HEK293 (cell line): ENCODE data around the gene ABHD12B.
"Not testable (repeated sequence)": the region's sequence is repeated elsewhere in the genome, so short reads cannot be mapped to it uniquely, and the experiment has no call there.

Source experiments
- CTCF ChIA-PET: fragments of 350-600 bp; formaldehyde crosslinking; extraction: SDS; loops from one replicate; lab custom pipeline; 2021; ENCODE audit warnings: antibody characterized with exemption; lab: Yijun Ruan, JAX
- POLR2A ChIA-PET: fragments of 300-600 bp; formaldehyde crosslinking; extraction: SDS; loops from one replicate; lab custom pipeline; 2020; ENCODE audit warnings: antibody characterized with exemption, inconsistent platforms; lab: Yijun Ruan, JAX
- H3K27ac ChIP-seq: fragments of 200-500 bp; sonication (Bioruptor generic); 2 replicates; pipeline ENCODE4 v1.5.1; 2014; ENCODE audit warnings: low read depth, low read length, control low read depth, inconsistent platforms; ENCODE audit errors: extremely low read depth
- H3K36me3 ChIP-seq, 2 experiments: fragments of 200-500 bp in 1 of 2; sonication (Bioruptor generic) in 1 of 2; 1 replicate in 1 of 2; 2 replicates in 1 of 2; pipeline ENCODE4 v1.5.1; 2014 to 2017; ENCODE audit warnings: inconsistent platforms in 2 of 2, low read length in 2 of 2; ENCODE audit not compliant: control insufficient read depth in 2 of 2, insufficient read depth in 1 of 2
- H3K4me1 ChIP-seq: fragments of 200-500 bp; sonication (Bioruptor generic); 2 replicates; pipeline ENCODE4 v1.5.1; 2014; ENCODE audit warnings: mild to moderate bottlenecking, low read length, inconsistent platforms; ENCODE audit not compliant: control insufficient read depth, insufficient read depth
- H3K4me3 ChIP-seq: 2 replicates; pipeline ENCODE4 v1.5.1; 2011; ENCODE audit warnings: low read depth, mild to moderate bottlenecking, control low read depth, low read length, moderate library complexity
- H3K9me3 ChIP-seq: fragments of 200-500 bp; sonication (Bioruptor generic); 2 replicates; pipeline ENCODE4 v1.5.1; 2014; ENCODE audit warnings: low read depth, low read length, inconsistent platforms; ENCODE audit not compliant: control insufficient read depth, insufficient read depth
- GLI2 ChIP-seq: fragments of 450-650 bp; formaldehyde crosslinking; IDR thresholded peaks from 2 replicates; pipeline ENCODE4; 2017; ENCODE audit warnings: missing biosample characterization, missing genetic modification characterization, low read depth, borderline replicate concordance
- REPIN1 ChIP-seq: fragments of 450-650 bp; formaldehyde crosslinking; IDR thresholded peaks from 2 replicates; pipeline ENCODE4 v1.5.1; 2017; ENCODE audit warnings: missing biosample characterization, missing genetic modification characterization, low read depth
- SCRT1 ChIP-seq: fragments of 450-650 bp; formaldehyde crosslinking; IDR thresholded peaks from 2 replicates; pipeline ENCODE4 v1.5.1; 2016; ENCODE audit warnings: missing biosample characterization, missing genetic modification characterization, borderline replicate concordance
- SCRT2 ChIP-seq: fragments of 450-650 bp; formaldehyde crosslinking; IDR thresholded peaks from 2 replicates; pipeline ENCODE4 v1.5.1; 2016; ENCODE audit warnings: missing biosample characterization, missing genetic modification characterization
- YY1 ChIP-seq: fragments of 450-650 bp; formaldehyde crosslinking; IDR thresholded peaks from 2 replicates; pipeline ENCODE4 v1.5.1; 2018; ENCODE audit warnings: missing biosample characterization, missing genetic modification characterization
- ZFP41 ChIP-seq: fragments of 450-650 bp; formaldehyde crosslinking; IDR thresholded peaks from 2 replicates; pipeline ENCODE4 v1.5.1; 2016; ENCODE audit warnings: missing biosample characterization, missing genetic modification characterization, borderline replicate concordance
- ZNF133 ChIP-seq: fragments of 450-650 bp; formaldehyde crosslinking; IDR thresholded peaks from 2 replicates; pipeline ENCODE4 v1.5.1; 2016; ENCODE audit warnings: missing biosample characterization, missing genetic modification characterization
- ZNF140 ChIP-seq: fragments of 450-650 bp; formaldehyde crosslinking; IDR thresholded peaks from 2 replicates; pipeline ENCODE4 v1.5.1; 2016; ENCODE audit warnings: missing biosample characterization, missing genetic modification characterization
- ZNF19 ChIP-seq: fragments of 450-650 bp; formaldehyde crosslinking; IDR thresholded peaks from 2 replicates; pipeline ENCODE4; 2016; ENCODE audit warnings: missing biosample characterization, missing genetic modification characterization, low read depth
- ZNF311 ChIP-seq: fragments of 450-650 bp; formaldehyde crosslinking; IDR thresholded peaks from 2 replicates; pipeline ENCODE4 v1.5.1; 2017; ENCODE audit warnings: missing biosample characterization, missing genetic modification characterization, borderline replicate concordance
- ZNF335 ChIP-seq: fragments of 450-650 bp; formaldehyde crosslinking; conservative IDR thresholded peaks from 2 replicates; pipeline ENCODE4 v1.5.1; 2016; ENCODE audit warnings: missing biosample characterization, missing genetic modification characterization
- ZNF571 ChIP-seq: fragments of 450-650 bp; formaldehyde crosslinking; IDR thresholded peaks from 2 replicates; pipeline ENCODE4 v1.5.0; 2017; ENCODE audit warnings: missing biosample characterization, missing genetic modification characterization
- ZNF596 ChIP-seq: fragments of 450-650 bp; IDR thresholded peaks from 2 replicates; pipeline ENCODE4 v1.5.0; 2018; ENCODE audit warnings: missing biosample characterization, mild to moderate bottlenecking, missing genetic modification characterization, moderate library complexity
- ZNF621 ChIP-seq: fragments of 450-650 bp; formaldehyde crosslinking; IDR thresholded peaks from 2 replicates; pipeline ENCODE4 v1.5.1; 2017; ENCODE audit warnings: missing biosample characterization, missing genetic modification characterization
- ZNF626 ChIP-seq: fragments of 450-650 bp; sonication (Bioruptor Pico); formaldehyde crosslinking; IDR thresholded peaks from 2 replicates; pipeline ENCODE4 v1.5.1; 2018; ENCODE audit warnings: missing biosample characterization, missing genetic modification characterization, inconsistent platforms
- TF ChIP-seq, protein P1 (sequence below): fragments of 450-650 bp; formaldehyde crosslinking; IDR thresholded peaks from 2 replicates; pipeline ENCODE4 v1.5.1; 2017; ENCODE audit warnings: missing biosample characterization, missing genetic modification characterization
- TF ChIP-seq, protein P2 (sequence below): fragments of 450-650 bp; formaldehyde crosslinking; IDR thresholded peaks from 2 replicates; pipeline ENCODE4 v1.5.1; 2016; ENCODE audit warnings: missing biosample characterization, missing genetic modification characterization, borderline replicate concordance
- TF ChIP-seq, protein P3 (sequence below): fragments of 450-650 bp; formaldehyde crosslinking; IDR thresholded peaks from 2 replicates; pipeline ENCODE4 v1.5.1; 2016; ENCODE audit warnings: missing biosample characterization, missing genetic modification characterization

The ABHD12B gene

DNA sequence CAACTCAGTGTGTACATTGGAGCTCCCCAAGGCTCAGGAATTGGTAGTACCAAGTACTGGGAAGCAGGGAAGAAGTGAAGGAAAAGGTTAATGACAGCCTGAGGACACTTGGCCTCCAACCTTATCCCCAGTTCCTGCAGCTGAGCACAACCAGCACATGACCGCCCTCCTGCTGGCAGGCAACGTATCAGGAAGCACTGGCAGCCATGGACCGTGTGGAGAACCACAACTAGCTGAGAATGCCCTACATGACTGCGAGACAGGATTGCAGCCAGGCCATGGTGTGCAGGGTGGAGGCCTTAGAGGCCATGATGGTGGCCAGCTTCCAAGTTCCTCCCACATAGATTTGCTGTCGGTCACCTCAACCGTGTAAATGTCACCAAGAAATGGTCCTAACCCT lies 45.6 kb downstream of the ABHD12B start:
- H3K4me1 ChIP-seq = no peaks in the 10 kb centered on the region
- ChIA-PET CTCF (no interaction called here), POLR2A (no interaction called here)
- H3K9me3 ChIP-seq = no peaks in the 10 kb centered on the region
- TF ChIP-seq YY1 (tag by site-specific recombination) (no peak), GLI2 (no peak), ZFP41 (tag by site-specific recombination) (no peak), REPIN1 (no peak), ZNF311 (no peak), ZNF571 (no peak), ZNF133 (no peak)
- H3K4me3 ChIP-seq = no peak overlapping the region
- H3K27ac ChIP-seq = no peak overlapping the region
- H3K36me3 ChIP-seq = peaks cover 25 to 82% of the 10 kb centered on the region in 2 experiments; a peak in 2 of 3 replicates

DNA sequence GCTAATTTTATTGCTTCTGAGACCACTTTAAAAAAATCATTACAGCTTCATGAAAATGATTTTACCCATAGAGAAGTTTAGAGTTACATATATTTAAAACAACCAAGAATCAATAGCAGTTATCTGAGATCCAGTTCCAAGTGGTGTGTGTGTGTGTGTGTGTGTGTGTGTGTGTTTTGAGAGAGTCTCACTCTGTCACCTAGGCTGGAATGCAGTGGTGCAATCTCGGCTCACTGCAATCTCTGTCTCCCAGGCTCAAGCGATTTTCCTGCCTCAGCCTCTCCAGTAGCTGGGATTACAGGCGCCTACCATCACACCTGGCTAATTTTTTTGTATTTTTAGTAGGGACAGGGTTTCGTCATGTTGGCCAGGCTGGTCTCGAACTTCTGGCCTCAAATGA lies 47.7 kb downstream of the ABHD12B start:
- POLR2A ChIA-PET = interaction anchor here (1.7 kb wide), 1 partner anchor 13 kb away, joined by 3 read pairs; no protein-coding TSS in a partner anchor
- not testable (repeated sequence) for H3K27ac ChIP-seq, H3K9me3 ChIP-seq, H3K4me3 ChIP-seq, H3K4me1 ChIP-seq
- peaks cover 17 to 85% of the 10 kb centered on the region in 2 experiments; a peak in 2 of 3 replicates for H3K36me3 ChIP-seq
- CTCF ChIA-PET = interaction anchor here (0.7 kb wide), 1 partner anchor 90 kb away, joined by 3 read pairs; no protein-coding TSS in a partner anchor

DNA sequence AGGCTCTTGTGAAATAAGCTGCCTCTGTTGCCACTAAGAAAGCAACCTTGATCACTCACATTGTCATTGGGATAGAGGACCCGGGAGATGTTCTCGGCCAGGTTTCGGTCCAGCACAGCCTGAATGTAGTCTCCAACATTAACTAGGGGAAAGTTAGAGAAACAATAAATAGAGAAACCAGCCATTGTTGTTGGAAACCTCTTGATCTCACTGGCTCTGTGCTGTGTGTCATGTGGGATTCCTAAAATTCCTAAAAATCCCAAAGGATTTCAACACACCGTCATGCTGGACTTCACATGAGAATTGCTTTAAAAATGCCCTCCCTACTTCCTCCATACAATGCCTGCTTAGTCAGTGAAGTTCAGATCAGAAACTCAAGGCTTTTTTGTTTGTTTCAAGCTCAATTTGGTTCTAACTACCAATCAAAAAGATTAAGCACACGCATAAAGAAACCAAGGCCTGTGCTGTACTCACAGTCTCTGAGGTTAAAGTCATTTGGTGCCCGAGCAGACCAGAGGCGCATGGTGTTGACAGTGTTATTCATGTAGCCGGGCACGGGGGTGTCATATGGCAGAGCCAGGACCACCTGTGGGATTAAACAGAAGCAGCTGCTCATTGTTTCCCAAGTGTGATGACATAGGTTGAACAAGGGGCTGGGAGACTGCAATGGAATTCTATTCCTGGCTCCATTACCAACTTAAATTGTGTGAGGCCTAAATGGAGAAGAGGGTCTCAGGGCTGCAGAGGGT lies 48.8 kb downstream of the ABHD12B start:
- no peak overlapping the region for H3K4me3 ChIP-seq
- no peak overlapping the region for H3K27ac ChIP-seq
- CTCF ChIA-PET = interaction anchor here (0.6 kb wide), 1 partner anchor 34 kb away, joined by 5 read pairs; no protein-coding TSS in a partner anchor
- H3K36me3 ChIP-seq = peaks cover 12 to 82% of the 10 kb centered on the region in 2 experiments; a peak in 2 of 3 replicates
- POLR2A ChIA-PET = interaction anchor here (1.7 kb wide), 1 partner anchor 12 kb away, joined by 3 read pairs; no protein-coding TSS in a partner anchor
- no peaks in the 10 kb centered on the region for H3K9me3 ChIP-seq
- no peaks in the 10 kb centered on the region for H3K4me1 ChIP-seq
- no peak for TF ChIP-seq ZNF140 (tag by site-specific recombination)
- TF ChIP-seq SCRT2 (tag by site-specific recombination) = 0 out of 2 replicates have a peak, but pooled peaks have one; percentile 12

DNA sequence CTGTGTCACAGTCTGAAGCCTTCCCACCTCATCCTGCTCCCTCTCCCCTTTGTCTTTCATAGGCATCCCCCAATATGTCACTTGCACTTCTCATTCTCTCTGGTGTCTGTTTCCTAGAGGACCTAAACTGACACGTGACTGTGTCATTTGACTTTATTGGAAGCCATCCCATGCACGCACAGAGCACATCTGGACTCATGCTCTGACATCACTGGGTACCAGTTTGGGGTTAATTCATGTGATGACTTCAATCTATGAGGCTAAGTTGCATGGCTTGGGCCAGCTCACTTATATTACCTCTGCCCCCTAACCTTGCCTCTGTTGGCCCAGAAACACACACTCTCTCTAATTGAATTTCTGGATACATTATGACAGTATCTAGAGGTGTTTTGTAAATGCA lies 51.0 kb downstream of the ABHD12B start:
- POLR2A ChIA-PET = no interaction called here

DNA sequence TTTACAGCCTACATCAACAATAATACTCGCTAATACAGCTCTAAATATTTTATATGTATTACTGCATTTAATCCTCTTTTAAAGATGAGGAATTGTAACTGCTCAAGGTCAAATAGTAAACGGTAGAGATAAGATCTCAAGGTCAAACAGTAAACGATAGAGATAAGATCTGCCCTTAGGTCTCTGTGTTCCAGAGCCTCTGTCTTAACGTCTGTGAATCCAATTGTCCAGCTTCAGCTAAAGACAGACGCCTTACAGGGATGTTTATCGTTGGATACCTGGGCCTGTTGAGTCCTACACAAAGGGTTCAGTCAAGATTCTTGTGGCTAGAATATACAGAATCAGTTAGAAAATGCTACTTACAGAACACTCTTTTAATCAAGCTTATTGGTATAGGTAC lies 52.4 kb downstream of the ABHD12B start:
- ChIA-PET POLR2A (no interaction called here), CTCF (interaction anchor here (0.5 to 1.1 kb wide), 3 partner anchors 151 to 1348 kb away, joined by 3 to 4 read pairs (median 3); no protein-coding TSS in a partner anchor)
- Histone ChIP-seq H3K4me3 (no peak overlapping the region), H3K4me1 (no peaks in the 10 kb centered on the region), H3K36me3 (peaks cover 19 to 73% of the 10 kb centered on the region in 2 experiments), H3K27ac (no peak overlapping the region), H3K9me3 (no peaks in the 10 kb centered on the region)
- TF ChIP-seq ZNF621 (tag by site-specific recombination) (no peak), SCRT2 (tag by site-specific recombination) (no peak), ZNF626 (tag by site-specific recombination) (no peak)
- TF ChIP-seq, protein P1, sequence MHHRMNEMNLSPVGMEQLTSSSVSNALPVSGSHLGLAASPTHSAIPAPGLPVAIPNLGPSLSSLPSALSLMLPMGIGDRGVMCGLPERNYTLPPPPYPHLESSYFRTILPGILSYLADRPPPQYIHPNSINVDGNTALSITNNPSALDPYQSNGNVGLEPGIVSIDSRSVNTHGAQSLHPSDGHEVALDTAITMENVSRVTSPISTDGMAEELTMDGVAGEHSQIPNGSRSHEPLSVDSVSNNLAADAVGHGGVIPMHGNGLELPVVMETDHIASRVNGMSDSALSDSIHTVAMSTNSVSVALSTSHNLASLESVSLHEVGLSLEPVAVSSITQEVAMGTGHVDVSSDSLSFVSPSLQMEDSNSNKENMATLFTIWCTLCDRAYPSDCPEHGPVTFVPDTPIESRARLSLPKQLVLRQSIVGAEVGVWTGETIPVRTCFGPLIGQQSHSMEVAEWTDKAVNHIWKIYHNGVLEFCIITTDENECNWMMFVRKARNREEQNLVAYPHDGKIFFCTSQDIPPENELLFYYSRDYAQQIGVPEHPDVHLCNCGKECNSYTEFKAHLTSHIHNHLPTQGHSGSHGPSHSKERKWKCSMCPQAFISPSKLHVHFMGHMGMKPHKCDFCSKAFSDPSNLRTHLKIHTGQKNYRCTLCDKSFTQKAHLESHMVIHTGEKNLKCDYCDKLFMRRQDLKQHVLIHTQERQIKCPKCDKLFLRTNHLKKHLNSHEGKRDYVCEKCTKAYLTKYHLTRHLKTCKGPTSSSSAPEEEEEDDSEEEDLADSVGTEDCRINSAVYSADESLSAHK = no peak
- TF ChIP-seq, protein P2, sequence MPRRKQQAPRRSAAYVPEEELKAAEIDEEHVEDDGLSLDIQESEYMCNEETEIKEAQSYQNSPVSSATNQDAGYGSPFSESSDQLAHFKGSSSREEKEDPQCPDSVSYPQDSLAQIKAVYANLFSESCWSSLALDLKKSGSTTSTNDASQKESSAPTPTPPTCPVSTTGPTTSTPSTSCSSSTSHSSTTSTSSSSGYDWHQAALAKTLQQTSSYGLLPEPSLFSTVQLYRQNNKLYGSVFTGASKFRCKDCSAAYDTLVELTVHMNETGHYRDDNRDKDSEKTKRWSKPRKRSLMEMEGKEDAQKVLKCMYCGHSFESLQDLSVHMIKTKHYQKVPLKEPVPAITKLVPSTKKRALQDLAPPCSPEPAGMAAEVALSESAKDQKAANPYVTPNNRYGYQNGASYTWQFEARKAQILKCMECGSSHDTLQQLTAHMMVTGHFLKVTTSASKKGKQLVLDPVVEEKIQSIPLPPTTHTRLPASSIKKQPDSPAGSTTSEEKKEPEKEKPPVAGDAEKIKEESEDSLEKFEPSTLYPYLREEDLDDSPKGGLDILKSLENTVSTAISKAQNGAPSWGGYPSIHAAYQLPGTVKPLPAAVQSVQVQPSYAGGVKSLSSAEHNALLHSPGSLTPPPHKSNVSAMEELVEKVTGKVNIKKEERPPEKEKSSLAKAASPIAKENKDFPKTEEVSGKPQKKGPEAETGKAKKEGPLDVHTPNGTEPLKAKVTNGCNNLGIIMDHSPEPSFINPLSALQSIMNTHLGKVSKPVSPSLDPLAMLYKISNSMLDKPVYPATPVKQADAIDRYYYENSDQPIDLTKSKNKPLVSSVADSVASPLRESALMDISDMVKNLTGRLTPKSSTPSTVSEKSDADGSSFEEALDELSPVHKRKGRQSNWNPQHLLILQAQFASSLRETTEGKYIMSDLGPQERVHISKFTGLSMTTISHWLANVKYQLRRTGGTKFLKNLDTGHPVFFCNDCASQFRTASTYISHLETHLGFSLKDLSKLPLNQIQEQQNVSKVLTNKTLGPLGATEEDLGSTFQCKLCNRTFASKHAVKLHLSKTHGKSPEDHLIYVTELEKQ = no peak

More for the DNA sequence above, 51.0 kb downstream of the ABHD12B start:
- Histone ChIP-seq H3K4me3 (no peak overlapping the region), H3K9me3 (no peaks in the 10 kb centered on the region), H3K27ac (no peak overlapping the region), H3K36me3 (peaks cover 12 to 72% of the 10 kb centered on the region in 2 experiments; a peak in 2 of 3 replicates), H3K4me1 (no peaks in the 10 kb centered on the region)
- TF ChIP-seq SCRT1 (tag by site-specific recombination) = 0 out of 2 replicates have a peak, but pooled peaks have one; percentile 47
- TF ChIP-seq ZNF19 (tag by site-specific recombination) = no peak
- TF ChIP-seq ZNF335 = no peak
- TF ChIP-seq, protein P3, sequence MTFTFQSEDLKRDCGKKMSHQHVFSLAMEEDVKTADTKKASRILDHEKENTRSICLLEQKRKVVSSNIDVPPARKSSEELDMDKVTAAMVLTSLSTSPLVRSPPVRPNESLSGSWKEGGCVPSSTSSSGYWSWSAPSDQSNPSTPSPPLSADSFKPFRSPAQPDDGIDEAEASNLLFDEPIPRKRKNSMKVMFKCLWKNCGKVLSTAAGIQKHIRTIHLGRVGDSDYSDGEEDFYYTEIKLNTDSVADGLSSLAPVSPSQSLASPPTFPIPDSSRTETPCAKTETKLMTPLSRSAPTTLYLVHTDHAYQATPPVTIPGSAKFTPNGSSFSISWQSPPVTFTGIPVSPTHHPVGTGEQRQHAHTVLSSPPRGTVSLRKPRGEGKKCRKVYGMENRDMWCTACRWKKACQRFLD (tag by site-specific recombination) = no peak
- TF ChIP-seq ZNF596 (tag by site-specific recombination) = no peak
- CTCF ChIA-PET = no interaction called here
